ENCODE measurements around the gene RTF2.

DNA sequence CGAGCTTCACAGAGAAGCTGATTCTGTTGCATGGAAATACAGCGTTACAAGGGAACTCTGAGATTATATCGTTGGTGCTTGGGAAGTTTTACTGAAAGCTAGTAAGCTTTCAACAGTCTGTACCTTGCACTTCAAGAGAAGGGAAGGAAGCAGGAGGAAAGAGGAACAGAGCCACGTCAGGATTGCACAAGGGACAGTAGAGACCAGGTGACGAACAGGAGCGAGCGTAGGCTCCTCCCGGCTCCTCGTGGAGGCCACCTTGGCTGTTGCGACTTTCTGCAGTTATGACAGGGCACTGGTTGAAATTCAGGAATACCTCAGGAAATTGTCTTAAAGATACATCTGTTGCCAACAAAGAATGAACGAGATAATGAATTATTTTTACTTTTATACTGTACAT lies 18.8 kb downstream of the RTF2 start:
- TF ChIP-seq ATAD3A (CRISPR knock-in tag; IDR thresholded peaks at IDR 0.05) (no peak), TBP (CRISPR knock-in tag; IDR thresholded peaks at IDR 0.05) (no peak), ZKSCAN8 (CRISPR knock-in tag; IDR thresholded peaks at IDR 0.05; ENCODE audit: borderline replicate concordance) (no peak)
- TF ChIP-seq, protein P1, sequence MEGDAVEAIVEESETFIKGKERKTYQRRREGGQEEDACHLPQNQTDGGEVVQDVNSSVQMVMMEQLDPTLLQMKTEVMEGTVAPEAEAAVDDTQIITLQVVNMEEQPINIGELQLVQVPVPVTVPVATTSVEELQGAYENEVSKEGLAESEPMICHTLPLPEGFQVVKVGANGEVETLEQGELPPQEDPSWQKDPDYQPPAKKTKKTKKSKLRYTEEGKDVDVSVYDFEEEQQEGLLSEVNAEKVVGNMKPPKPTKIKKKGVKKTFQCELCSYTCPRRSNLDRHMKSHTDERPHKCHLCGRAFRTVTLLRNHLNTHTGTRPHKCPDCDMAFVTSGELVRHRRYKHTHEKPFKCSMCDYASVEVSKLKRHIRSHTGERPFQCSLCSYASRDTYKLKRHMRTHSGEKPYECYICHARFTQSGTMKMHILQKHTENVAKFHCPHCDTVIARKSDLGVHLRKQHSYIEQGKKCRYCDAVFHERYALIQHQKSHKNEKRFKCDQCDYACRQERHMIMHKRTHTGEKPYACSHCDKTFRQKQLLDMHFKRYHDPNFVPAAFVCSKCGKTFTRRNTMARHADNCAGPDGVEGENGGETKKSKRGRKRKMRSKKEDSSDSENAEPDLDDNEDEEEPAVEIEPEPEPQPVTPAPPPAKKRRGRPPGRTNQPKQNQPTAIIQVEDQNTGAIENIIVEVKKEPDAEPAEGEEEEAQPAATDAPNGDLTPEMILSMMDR (CRISPR knock-in tag; IDR thresholded peaks at IDR 0.05), result no peak
